Heart left ventricle (tissue), 16 donors: ENCODE measurements around the gene RBMS1. TPM values are rescaled to one million over a fixed set of nuclear protein-coding genes. Genes with fewer than 3 reads are reported as not detected.

Experiments
- ATAC-seq, 4 donors: fragments of 200-7000 bp; cut with Tn5 transposase; one replicate each; pipeline ENCODE4 v1.9.1; 2020 to 2022; ENCODE audit warnings: moderate library complexity in 4 of 4, mild to moderate bottlenecking in 3 of 4, moderate number of reproducible peaks in 1 of 4
- DNase-seq, 5 donors: peaks; one replicate each; pipeline ENCODE4 v3.0.0-alpha.2; 2020
- H3K27ac ChIP-seq, 12 donors: fragments of 200-600 bp; sonication (generic) in 4 of 12; one replicate each; pipeline versions ENCODE4 v1.5.0 to v1.8.0; 2016 to 2022; ENCODE audit warnings: mild to moderate bottlenecking in 2 of 12
- H3K27me3 ChIP-seq, 9 donors: fragments of 200-600 bp; sonication (generic) in 2 of 9; one replicate each; pipeline versions ENCODE4 v1.5.1 to v1.8.0; 2016 to 2022; ENCODE audit warnings: mild to moderate bottlenecking in 3 of 9
- H3K36me3 ChIP-seq, 9 donors: fragments of 200-600 bp; sonication (generic) in 2 of 9; one replicate each; pipeline versions ENCODE4 v1.5.0 to v1.8.0; 2018 to 2022; ENCODE audit warnings: mild to moderate bottlenecking in 2 of 9
- H3K4me1 ChIP-seq, 12 donors: fragments of 200-600 bp; sonication (generic) in 4 of 12; one replicate each; pipeline versions ENCODE4 v1.5.0 to v1.8.0; 2016 to 2022; ENCODE audit warnings: mild to moderate bottlenecking in 3 of 12
- H3K4me3 ChIP-seq, 12 donors: fragments of 200-600 bp; sonication (generic) in 4 of 12; one replicate each; pipeline versions ENCODE4 v1.5.0 to v1.8.0; 2017 to 2022; ENCODE audit warnings: mild to moderate bottlenecking in 9 of 12, moderate library complexity in 4 of 12
- H3K9me3 ChIP-seq, 12 donors: fragments of 200-600 bp; sonication (generic) in 4 of 12; one replicate each; pipeline versions ENCODE4 v1.5.0 to v1.8.0; 2016 to 2022; ENCODE audit warnings: mild to moderate bottlenecking in 1 of 12
- POLR2A ChIP-seq, 2 donors: fragments of 450-650 bp; IDR thresholded peaks; one replicate each; pipeline ENCODE4 v1.6.1; 2017; ENCODE audit warnings: antibody characterized with exemption in 2 of 2, mild to moderate bottlenecking in 2 of 2, moderate library complexity in 2 of 2
- WGBS, 4 donors: extraction: QIAGEN DNeasy Blood & Tissue Kit in 2 of 4; methylation state at CpG; one replicate each; pipeline versions ENCODE4 v1.1.5 to v1.1.7; 2013 to 2018; 5-methylcytosine and 5-hydroxymethylcytosine counted together
- intact Hi-C, 10 donors: fragments of 100-400 bp; cut with DNase I; formaldehyde crosslinking; loops; one replicate each; pipeline versions ENCODE4 v1.11.1 to v1.14.2; 2022
- polyA plus RNA-seq, 2 donors: library from polyadenylated mRNA; stranded (reverse); fragments of 200-250 nt; gene quantifications; one replicate each; pipeline ENCODE4 v1.2.3, GENCODE V29; 2013
- total RNA-seq, 9 donors: library from RNA; depleted of rRNA in 2 of 9; stranded (reverse); fragments of >200 nt in 2 of 9; fragmentation: NEBNext Ultra II Directional in 3 of 9; extraction: Animal tissue kit (Norgen Biotek cat#: 25700) in 3 of 9; gene quantifications; one replicate each; pipeline versions ENCODE4 v1.1.0 to v1.2.4, GENCODE V29; 2016 to 2023
- TF ChIP-seq, protein P1 (sequence below), 12 donors: fragments of 200-600 bp; sonication (generic) in 4 of 12; IDR thresholded peaks; one replicate each; pipeline versions ENCODE4 v1.5.0 to v1.8.0; 2018 to 2022; ENCODE audit warnings: antibody characterized with exemption in 12 of 12, mild to moderate bottlenecking in 5 of 12
- donor health status: ischemic (EF 13 %, LVEDD 7.1; RV severe dilation, severe dysfunction).
- donor health status: healthy with polysubstance abuse.
- donor health status: DM: no; HTN: yes; CAD: no.
- donor health status: DM: no; HTN: no; CAD: no.
- donor health status: ischemic (EF 25% LVEDD 6.9; RV normal size, moderate dysfunction).
- donor health status: ischemic (EF 25% LVEDD 5.7; RV mildly dilated, moderate dysfunction).
- donor health status: healthy.
- donor health status: DM: yes; HTN: yes; CAD: no.
- donor health status: ischemic (EF 35%, LVEDD 5.7; RV mildly dilated, moderate dysfunction).
- donor health status: nonischemic (EF 11% LVEDD 7.7; RV severe dilation, severe dysfunction).
- donor health status: DM: yes; HTN: yes; CAD: no.
- donor health status: PGD.
- donor health status: ischemic (EF 29% LVEDD 5.4; RV normal size, mild dysfunction).
- donor health status: nonischemic (EF 23%, LVEDD 6.1; RV moderate dilation, normal function).

The RBMS1 gene
- total and polyA plus RNA-seq, 11 donors, result 32.4 to 102 (median 52.6) TPM

DNA sequence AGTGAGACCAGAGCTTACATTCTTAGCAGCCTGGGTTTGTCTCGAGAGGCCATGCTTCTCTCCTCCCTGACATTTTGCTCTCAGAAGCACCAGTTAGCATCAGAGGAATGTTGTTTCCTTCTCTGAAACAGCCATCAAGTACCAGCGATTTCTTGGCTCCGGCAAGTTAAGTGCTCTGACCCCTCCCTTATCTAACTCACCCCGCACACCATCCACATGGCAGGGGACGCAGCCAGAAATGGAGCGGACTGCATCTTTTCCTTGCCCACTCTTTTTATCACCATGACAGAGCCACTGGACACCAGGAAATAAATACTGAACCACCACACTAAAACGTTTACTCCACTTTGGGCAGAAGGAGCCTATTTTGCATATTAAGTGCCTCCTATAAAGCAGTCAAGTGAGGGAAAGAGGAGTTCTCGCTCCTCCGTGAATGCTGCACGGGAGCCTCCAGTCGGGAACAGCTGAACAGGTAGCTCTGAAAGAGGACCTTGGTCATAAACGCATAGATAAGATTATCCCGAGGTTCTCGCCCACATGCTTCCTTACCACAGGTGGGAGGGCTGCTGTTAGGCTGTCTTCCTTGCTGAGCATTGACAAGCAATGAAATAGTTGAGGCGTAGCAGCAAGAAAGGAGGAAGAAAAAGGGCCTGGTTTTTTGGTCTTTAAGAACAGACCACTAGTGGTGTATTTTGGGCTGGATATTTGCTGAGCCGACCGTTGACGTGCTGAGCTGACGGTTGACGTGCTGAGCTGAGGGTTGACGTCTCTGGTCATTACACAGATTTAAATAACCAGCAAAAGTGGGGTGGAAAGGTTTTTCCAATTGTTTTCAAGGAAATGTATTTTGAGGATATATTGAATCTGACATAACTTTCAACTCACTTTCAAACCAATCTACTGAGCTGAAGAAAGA is 222.2 kb downstream of the RBMS1 start:
- DNase-seq (peak in 4 of 5 donors; percentile 27 to 63 (median 40)), ATAC-seq (peak; percentile 9 to 23 (median 12))
- Histone ChIP-seq H3K4me3 (peak overlapping the region in 11 of 12 donors; percentile 33 to 66 (median 52)), H3K4me1 (peaks cover 0 to 51% (median 26%) of the 10 kb centered on the region in 12 donors), H3K27ac (peak overlapping the region; percentile 85 to 98 (median 96)), H3K36me3 (peaks cover 0 to 56% (median 42%) of the 10 kb centered on the region in 9 donors), H3K27me3 (no peaks in the 10 kb centered on the region), H3K9me3 (no peaks in the 10 kb centered on the region)
- 44 to 56% (median 53%) methylated on average over 21 of the region's 21 CpGs for WGBS, 4 donors
- intact Hi-C loops, result loop anchor here in 5 of 10 donors (2.0 to 10.0 kb wide), 8 partner anchors 36 to 721 kb away; partner anchors contain the start of gene RBMS1 (in 3 of the 5)
- no peak for TF ChIP-seq POLR2A (IDR thresholded peaks at IDR 0.05)
- TF ChIP-seq, protein P1, sequence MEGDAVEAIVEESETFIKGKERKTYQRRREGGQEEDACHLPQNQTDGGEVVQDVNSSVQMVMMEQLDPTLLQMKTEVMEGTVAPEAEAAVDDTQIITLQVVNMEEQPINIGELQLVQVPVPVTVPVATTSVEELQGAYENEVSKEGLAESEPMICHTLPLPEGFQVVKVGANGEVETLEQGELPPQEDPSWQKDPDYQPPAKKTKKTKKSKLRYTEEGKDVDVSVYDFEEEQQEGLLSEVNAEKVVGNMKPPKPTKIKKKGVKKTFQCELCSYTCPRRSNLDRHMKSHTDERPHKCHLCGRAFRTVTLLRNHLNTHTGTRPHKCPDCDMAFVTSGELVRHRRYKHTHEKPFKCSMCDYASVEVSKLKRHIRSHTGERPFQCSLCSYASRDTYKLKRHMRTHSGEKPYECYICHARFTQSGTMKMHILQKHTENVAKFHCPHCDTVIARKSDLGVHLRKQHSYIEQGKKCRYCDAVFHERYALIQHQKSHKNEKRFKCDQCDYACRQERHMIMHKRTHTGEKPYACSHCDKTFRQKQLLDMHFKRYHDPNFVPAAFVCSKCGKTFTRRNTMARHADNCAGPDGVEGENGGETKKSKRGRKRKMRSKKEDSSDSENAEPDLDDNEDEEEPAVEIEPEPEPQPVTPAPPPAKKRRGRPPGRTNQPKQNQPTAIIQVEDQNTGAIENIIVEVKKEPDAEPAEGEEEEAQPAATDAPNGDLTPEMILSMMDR (IDR thresholded peaks at IDR 0.05), result no peak

DNA sequence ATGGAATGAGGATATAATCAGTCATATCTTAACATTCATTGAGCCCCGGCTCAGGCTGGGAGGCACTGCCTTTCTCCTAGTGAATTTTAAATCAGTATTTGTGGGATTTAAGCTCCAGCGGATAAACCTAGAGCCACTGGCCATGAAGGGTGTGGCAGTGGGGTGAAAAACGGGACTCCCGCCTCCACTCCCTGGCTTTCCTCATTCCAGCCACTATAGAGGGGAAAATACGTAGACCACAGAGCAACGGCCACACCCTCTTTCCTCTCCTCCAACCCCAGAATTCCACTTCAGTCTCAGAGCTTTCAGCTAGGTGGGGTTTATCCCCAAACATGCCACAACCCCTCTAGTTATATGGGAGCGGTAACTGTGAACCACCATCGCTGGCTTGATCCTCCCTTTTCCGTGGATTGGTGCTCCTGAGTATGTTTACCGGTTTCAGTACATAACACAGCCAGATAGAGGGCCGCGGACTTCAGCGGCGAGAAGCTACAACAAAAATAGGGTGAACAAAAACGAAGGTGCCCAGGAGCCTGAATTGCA is 223.0 kb downstream of the RBMS1 start:
- H3K4me1 ChIP-seq, result peaks cover 0 to 51% (median 26%) of the 10 kb centered on the region in 12 donors
- H3K36me3 ChIP-seq, result peaks cover 0 to 50% (median 34%) of the 10 kb centered on the region in 9 donors
- intact Hi-C loops, result loop anchor here in 5 of 10 donors (1.0 to 10.0 kb wide), 10 partner anchors 18 to 722 kb away; partner anchors contain the start of gene RBMS1 (in 3 of the 5)
- DNase-seq (peak in 1 of 5 donors; percentile 34), ATAC-seq (peak; percentile 44 to 56 (median 50))
- no peaks in the 10 kb centered on the region for H3K27me3 ChIP-seq
- no peak for TF ChIP-seq POLR2A (IDR thresholded peaks at IDR 0.05)
- TF ChIP-seq, protein P1 (IDR thresholded peaks at IDR 0.05), result no peak
- peak overlapping the region; percentile 16 to 66 (median 52) for H3K4me3 ChIP-seq
- WGBS, 4 donors, result 32 to 55% (median 38%) methylated on average over 12 to 15 of the region's 15 CpGs
- H3K27ac ChIP-seq, result peak overlapping the region; percentile 85 to 98 (median 96)
- H3K9me3 ChIP-seq, result no peaks in the 10 kb centered on the region

DNA sequence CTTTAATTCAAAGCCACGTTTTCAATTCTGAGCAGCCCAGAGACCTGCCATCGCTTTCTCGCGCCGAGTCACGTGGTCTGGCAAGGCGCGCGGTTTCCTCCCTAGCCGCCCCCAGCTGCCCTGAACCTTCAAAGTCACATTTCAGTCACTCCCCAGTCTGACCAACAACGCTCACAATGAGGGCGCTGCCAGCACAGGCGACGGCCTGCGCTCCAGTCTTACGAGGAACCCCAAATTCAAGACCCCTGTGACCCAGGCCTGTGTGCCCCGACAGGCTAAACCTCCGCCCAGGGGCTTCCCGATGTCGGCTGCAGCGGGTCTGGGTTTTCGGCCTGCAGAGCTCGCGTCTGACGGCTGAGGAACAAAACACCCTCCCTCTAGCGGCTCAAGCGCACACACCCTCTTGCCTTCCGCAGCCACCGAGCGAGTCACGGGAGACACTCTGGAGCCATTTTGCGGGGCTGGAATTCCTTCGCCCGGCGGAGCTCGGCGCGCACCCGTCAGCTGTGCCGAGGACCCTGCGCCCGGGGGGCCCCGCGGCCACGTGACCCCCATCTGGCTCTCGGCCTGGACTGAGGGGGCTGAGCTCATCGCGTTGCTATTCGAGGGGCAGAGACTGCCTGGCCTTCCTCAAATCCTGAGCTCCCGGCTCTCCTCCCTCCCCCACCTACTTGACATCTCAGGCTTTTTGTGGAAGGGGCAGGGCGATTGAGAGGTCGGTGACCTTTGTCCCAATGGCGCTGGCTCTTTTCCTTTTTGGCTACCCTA is 223.6 kb downstream of the RBMS1 start:
- intact Hi-C loops, result loop anchor here in 7 of 10 donors (1.0 to 10.0 kb wide), 13 partner anchors 17 to 722 kb away; partner anchors contain the start of gene RBMS1 (in 3 of the 7)
- WGBS, 4 donors, result 1 to 2% (median 1%) methylated on average over 24 to 53 of the region's 53 CpGs
- Histone ChIP-seq H3K27ac (peak overlapping the region; percentile 85 to 98 (median 96)), H3K4me3 (peak overlapping the region; percentile 16 to 66 (median 52)), H3K36me3 (peaks cover 0 to 43% (median 27%) of the 10 kb centered on the region in 9 donors), H3K27me3 (no peaks in the 10 kb centered on the region), H3K4me1 (peaks cover 0 to 51% (median 26%) of the 10 kb centered on the region in 12 donors), H3K9me3 (no peaks in the 10 kb centered on the region)
- ATAC-seq (peak; percentile 89 to 91 (median 90)), DNase-seq (peak; percentile 92 to 96 (median 93))
- TF ChIP-seq POLR2A (IDR thresholded peaks at IDR 0.05), result peak in 1 of 2 donors; percentile 57
- TF ChIP-seq, protein P1 (IDR thresholded peaks at IDR 0.05), result peak; percentile 55 to 87 (median 70)
